Endothelial cell of umbilical vein (primary cell): Measurements from ENCODE around the gene PPP1CB.

Experiments
- CTCF ChIP-seq, 2 donors: IDR thresholded peaks; 1 replicate in 1 of 2; 2 replicates in 1 of 2; pipeline ENCODE4 v1.5.1; 2011; ENCODE audit warnings: low read length in 2 of 2, mild to moderate bottlenecking in 2 of 2, moderate library complexity in 2 of 2, control low read depth in 1 of 2, inconsistent platforms in 1 of 2, low read depth in 1 of 2; ENCODE audit not compliant: insufficient read depth in 1 of 2; ENCODE audit errors: extremely low read depth in 1 of 2
- EZH2 ChIP-seq: IDR thresholded peaks from 2 replicates; pipeline ENCODE4 v1.6.1; 2012; ENCODE audit warnings: borderline replicate concordance, low read depth, mild to moderate bottlenecking, moderate library complexity, low read length, inconsistent platforms; ENCODE audit not compliant: severe bottlenecking
- FOS ChIP-seq: IDR thresholded peaks from 2 replicates; pipeline ENCODE4 v1.6.1; 2011; ENCODE audit warnings: mild to moderate bottlenecking, low read length, moderate library complexity, borderline replicate concordance; ENCODE audit not compliant: insufficient read depth
- GATA2 ChIP-seq: IDR thresholded peaks from 2 replicates; pipeline ENCODE4 v1.7.0; 2011; ENCODE audit warnings: low read depth, mild to moderate bottlenecking, moderate library complexity, mixed read lengths, low read length; ENCODE audit not compliant: insufficient read length, insufficient read depth
- JUN ChIP-seq: IDR thresholded peaks from 2 replicates; pipeline ENCODE4 v1.6.1; 2011; ENCODE audit warnings: borderline replicate concordance, low read depth; ENCODE audit not compliant: insufficient read length, insufficient read depth
- MAX ChIP-seq: IDR thresholded peaks from 2 replicates; pipeline ENCODE4 v1.6.1; 2011; ENCODE audit not compliant: insufficient read depth, insufficient read length
- MYC ChIP-seq: IDR thresholded peaks from one replicate; pipeline ENCODE4 v1.6.1; 2011; ENCODE audit warnings: mild to moderate bottlenecking, low read depth, low read length
- POLR2A ChIP-seq: IDR thresholded peaks from 2 replicates; pipeline ENCODE4 v1.6.1; 2012; ENCODE audit warnings: low read depth, mild to moderate bottlenecking, control low read depth, low read length
- POLR2AphosphoS5 ChIP-seq: IDR thresholded peaks from 2 replicates; pipeline ENCODE4 v1.6.1; 2012; ENCODE audit warnings: low read depth, mild to moderate bottlenecking, control low read depth, low read length, moderate library complexity; ENCODE audit not compliant: insufficient read depth

GRCh38 chr2:28752631-28753376 is 1.2 kb downstream of the PPP1CB start:
- no peak for TF ChIP-seq EZH2
- TF ChIP-seq CTCF (IDR thresholded peaks at IDR 0.05; ENCODE audit: extremely low read depth in 1 of 2, insufficient read depth in 1 of 2, low read depth in 1 of 2, low read length in 2 of 2) = no peak
- TF ChIP-seq MAX = no peak
- no peak for TF ChIP-seq POLR2A
- no peak for TF ChIP-seq POLR2AphosphoS5
- no peak for TF ChIP-seq JUN
- no peak for TF ChIP-seq MYC
- TF ChIP-seq GATA2 = no peak
- TF ChIP-seq FOS = no peak
